HG03354 (cell line): ENCODE data around the gene ERBB4.
A peak's percentile ranks its signal among the peaks of the same experiment; 100 is the strongest.

Experiments
- ATAC-seq: cut with Tn5 transposase; IDR thresholded peaks from one replicate; pipeline ENCODE4 v1.9.1; 2021; ENCODE audit warnings: mild to moderate bottlenecking; ENCODE audit not compliant: unreplicated experiment, poor library complexity, severe bottlenecking

The ERBB4 gene

DNA sequence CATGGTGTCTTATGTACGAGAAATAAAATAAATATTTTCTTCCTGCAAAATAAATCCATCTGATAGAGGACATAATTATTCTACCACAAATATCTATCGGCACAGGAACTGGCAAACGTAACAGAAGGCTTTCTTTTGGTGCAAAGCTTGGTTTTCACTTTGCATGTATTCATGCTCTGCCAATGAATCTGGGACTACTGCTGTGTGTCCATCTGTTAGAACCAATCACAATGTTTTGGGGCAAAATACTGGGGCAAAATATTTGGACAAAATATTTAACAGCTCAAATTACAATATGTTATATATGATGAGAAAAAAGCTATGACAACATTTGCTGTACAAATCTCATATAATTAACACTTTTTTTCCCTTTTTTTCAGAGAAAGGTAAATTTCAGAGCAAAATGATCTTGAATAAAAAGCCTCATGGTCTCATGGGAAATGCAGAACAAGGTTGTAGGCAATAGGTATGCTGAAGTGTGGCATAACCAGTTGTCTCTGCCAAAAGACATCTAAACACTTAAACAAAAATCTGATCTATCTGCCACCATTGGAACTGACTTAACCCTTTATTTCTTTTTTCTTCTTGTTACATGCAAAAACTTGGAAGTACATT, 1059.0 kb downstream of the ERBB4 start:
- ATAC-seq, result no peak

DNA sequence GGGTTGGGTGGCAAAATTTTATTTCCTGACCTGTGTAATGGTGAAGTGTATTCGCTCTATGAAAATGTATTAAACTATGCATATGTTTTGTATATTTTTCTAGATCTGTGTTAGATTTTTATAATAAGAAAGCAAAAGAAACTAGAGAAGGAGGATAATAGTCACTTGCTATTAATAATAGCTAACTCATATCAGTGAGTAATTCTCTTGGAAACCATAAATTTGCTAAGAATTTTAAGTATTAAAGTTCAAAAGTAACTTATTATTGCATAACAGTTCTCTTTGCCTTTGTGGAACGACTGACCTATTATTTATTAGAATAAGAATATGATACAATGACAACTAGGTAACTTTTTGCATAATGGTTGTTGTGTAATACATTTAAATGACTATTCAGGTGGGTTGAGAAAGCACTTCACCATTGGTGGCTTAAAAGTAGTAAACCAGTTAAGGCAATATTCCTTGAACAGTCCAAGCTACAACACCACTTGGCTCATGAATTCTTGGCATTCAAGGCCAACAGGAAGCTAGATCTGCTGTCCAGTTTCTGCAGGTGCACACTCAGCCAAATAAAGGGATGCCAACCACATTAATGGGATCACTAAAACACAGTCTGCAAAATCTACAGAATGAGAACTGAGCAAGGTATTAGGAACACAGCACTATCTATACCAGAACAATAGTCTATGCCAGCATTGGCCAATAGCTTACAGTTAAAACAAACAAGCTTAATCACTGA, 1060.9 kb downstream of the ERBB4 start:
- no peak for ATAC-seq

DNA sequence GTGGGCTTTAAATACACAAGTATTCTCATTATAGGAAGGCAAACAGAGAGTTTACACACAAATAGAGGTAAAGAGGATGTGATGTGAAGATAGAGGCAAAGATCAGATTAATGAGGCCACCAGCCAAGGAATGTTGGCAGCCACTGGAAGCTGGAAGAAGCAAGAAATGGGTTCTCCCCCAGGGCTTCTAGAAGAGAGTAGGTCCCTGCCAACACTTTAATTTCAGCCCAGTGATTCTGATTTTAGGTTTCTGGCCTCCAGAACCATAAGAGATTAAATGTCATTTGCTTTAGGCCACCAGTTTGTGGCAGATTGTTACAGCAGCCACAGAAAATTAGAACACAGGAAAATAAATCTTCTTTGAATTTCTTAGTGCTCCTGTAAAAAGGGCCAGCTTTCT, 1065.5 kb downstream of the ERBB4 start:
- ATAC-seq, result no peak

DNA sequence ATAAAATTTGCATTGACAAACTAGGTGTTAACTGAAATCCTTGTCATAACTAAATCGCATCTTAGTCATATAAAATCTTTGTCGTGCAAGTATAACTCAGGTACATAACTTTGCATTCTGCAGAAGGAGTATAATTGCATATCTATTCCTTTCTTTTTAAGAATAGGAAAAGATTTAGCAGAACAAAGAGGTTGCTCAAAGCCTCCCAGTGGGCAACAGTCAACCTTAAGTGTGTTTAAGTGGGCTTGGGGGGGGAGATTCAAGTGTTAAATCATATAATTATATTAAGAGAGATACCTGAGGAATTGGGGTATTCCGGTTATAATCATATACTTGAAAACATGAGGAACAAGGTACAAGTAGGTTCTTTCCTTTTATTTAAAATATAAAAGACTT, 1068.9 kb downstream of the ERBB4 start:
- ATAC-seq, result no peak

- ATAC-seq, result no peak
Measured at GRCh38 chr2:211468877-211469663, 1069.5 kb downstream of the ERBB4 start.

DNA sequence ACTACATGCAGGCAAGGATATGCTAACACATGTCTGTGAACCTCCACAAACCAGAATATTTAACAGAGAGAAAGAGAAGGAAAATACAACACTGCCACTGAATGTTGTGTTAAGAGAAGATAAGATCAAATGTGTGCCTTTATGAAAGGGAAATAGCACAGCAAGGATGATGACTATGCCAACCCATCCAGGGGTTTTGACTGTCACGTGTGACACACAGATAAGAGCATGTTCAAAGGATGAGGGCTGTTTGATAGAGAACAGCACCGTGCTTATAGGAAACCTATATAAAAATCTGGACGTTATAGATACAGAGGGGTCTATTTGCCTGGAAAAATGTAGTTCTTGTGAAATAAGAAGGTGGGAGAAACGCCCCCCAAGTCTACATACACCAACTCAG, 1070.4 kb downstream of the ERBB4 start:
- no peak for ATAC-seq

DNA sequence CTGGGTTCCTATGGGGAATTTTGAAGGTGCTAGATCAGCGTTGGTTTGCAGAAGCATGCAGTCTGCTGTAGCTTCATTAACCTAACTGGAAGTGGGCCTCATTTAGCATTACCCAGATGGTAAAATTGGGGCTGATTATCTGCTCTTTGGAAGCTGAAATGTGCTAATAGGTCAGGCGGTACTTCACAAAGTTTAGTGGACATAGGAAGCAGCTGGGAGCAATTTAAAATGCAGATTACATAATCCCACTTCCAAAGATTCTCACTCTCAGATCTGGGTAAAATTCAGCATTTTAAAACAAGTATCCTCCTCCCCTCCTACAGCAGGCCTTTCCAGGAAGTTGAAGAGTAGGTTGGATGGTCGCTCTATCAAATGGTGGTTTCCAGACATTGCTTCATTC, 1075.2 kb downstream of the ERBB4 start:
- no peak for ATAC-seq

GRCh38 chr2:211458974-211459373, 1079.6 kb downstream of the ERBB4 start:
- no peak for ATAC-seq

DNA sequence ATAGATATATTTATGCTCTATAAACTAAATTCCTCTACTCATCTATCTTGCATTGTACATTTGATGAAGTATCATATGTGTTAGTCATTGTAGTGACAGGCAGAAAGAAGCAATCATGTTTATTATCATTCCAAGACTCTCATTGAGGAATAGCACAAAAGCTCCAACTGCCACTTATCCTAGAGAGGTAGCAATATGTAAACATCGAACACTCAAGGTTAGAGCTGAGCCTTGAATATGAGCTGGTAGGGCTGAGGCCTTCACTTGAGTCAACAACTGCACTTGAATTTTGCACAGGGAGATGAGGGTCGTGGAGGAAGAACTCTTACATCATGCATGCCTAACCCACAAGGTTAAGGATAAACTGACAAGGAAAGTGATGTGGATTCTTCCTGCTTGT, 1081.3 kb downstream of the ERBB4 start:
- no peak for ATAC-seq

- ATAC-seq, result peak; percentile 81
Measured at GRCh38 chr2:211455216-211455841, 1083.3 kb downstream of the ERBB4 start.

- ATAC-seq, result no peak
Measured at GRCh38 chr2:211454679-211455078, 1083.9 kb downstream of the ERBB4 start.

DNA sequence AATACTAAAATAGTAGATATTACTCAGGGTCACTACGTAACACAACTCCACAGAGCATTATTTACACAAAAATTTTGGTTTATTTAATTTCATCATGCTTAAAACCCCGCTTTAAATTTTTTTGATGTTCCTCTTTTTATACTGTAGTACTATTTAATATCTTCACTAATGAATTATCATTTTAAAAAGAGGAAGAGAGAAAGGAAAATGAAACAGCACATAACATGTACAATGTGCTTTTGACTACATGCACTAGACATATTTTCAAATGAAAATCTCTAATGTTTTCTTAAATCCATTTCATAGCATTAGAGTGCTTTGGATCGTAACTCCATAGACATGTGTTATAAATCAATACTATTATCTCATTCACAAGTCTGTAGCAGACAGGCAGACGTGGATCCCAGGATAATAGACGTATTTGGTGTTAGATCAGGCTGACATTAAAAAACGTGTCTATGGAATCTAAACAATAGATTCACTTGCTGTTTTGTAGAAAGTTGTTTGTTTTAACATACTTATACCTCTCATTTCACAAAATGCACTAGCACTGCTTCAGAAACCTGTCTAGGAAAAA, 1085.2 kb downstream of the ERBB4 start:
- ATAC-seq, result no peak

- ATAC-seq, result no peak
Measured at GRCh38 chr2:211451642-211452041, 1087.0 kb downstream of the ERBB4 start.

- ATAC-seq, result no peak
Measured at GRCh38 chr2:211449819-211450218, 1088.8 kb downstream of the ERBB4 start.

DNA sequence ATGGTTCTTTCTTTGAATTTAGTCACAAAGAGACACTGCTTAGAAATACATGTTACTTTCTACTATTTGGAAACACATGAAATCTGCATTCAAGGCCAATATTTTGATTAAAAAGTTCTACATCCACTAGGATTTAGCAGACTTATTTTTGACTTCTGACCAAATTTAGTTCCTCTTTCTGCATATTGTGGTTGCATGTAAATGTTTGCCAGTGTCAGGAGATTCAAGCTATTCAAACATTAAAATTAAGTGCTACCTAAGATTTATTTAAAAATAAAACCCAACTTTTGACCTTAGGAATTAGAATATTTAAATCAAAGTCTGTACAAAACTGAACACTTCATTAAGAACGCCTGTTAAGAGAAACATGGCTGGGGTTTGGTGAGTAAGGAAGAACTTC, 1091.1 kb downstream of the ERBB4 start:
- no peak for ATAC-seq

DNA sequence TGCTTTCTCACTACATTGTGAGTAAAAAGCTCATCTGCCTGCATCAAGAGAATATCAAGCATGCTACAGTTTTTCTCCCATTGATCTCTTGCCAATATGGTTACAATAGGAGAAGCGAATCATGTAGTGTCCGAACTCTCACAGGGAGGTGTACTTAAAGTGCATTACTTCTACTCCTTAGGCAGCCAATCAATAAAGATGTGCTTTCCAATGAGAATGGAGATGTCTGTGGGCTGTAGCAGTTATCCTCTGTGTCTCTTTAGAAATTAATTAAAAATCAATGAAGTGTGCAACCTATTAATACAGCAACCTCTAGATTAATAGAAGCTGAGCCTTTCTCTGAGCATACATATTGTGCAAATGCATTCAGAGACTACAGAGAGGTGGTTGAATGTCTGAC, 1098.5 kb downstream of the ERBB4 start:
- ATAC-seq, result no peak

DNA sequence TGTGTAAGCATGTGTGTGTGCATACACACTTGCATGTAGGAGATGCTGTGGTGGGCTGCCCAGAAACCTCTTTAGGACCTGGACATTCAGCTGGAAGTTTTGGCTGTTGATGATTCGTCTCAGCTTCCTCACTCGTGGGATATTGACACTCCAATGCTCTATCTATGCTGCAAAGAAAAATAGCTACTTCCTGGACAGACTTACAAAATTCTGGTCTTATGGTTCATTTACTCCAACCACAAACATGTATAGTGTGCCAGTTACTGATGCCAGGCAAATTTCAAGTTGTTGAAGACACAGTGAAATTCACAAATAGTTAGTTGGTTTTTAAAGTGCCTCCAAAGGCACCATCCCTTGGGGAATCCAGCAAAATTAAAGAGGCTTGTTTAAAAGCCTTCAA, 1099.6 kb downstream of the ERBB4 start:
- no peak for ATAC-seq

DNA sequence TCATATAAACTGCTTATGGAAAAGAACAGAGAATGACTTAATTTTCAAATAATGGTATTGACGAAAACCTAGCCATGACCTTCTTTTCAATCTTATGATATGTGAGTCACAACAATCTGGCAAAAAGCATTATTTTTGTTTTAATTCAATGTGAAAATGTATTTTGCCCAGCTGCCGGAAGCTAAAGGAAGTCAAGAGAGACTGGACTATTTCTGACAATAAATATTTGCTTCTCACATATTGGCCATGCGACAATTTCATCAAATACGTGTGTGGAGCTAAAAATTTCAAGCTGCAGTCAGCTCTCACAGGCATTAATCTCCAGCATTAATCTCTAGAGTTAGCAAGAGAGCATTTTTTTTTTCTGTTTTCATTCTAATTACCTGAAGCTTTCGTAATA, 1101.2 kb downstream of the ERBB4 start:
- ATAC-seq, result no peak

- no peak for ATAC-seq
Measured at GRCh38 chr2:211436182-211436581, 1102.4 kb downstream of the ERBB4 start.

GRCh38 chr2:211435331-211435730, 1103.3 kb downstream of the ERBB4 start:
- ATAC-seq, result no peak
